Activated B cell treated with CpG ODN at 0.5 μM for 24 hours (primary cell): ENCODE results near the gene SRGAP2C. TPM values are rescaled to one million over a fixed set of nuclear protein-coding genes. Genes with fewer than 3 reads are reported as not detected.
"Not testable (repeated sequence)": the region's sequence is repeated elsewhere in the genome, so short reads cannot be mapped to it uniquely, and the experiment has no call there.

Experiments used
- ATAC-seq: fragments of 200-7000 bp; cut with Tn5 transposase; one replicate; pipeline ENCODE4 v1.10.0; 2021; ENCODE audit warnings: low read depth, mild to moderate bottlenecking, moderate library complexity
- CTCF ChIA-PET: fragments of 350-600 bp; sonication (Branson Sonifier 250); formaldehyde crosslinking; loops from one replicate; lab custom pipeline; 2021; ENCODE audit warnings: antibody characterized with exemption; lab: Charles Lee
- POLR2A ChIA-PET: fragments of 350-600 bp; sonication (Branson Sonifier 250); formaldehyde crosslinking; loops from one replicate; lab custom pipeline; 2021; ENCODE audit warnings: antibody characterized with exemption; lab: Charles Lee
- DNase-seq: peaks from one replicate; pipeline ENCODE4 v3.0.0; 2022
- H3K27ac Mint-ChIP-seq: one replicate; pipeline ENCODE4 v1.8.0; 2020; ENCODE audit warnings: mixed read lengths
- H3K27me3 Mint-ChIP-seq: one replicate; pipeline ENCODE4 v1.8.0; 2021; ENCODE audit warnings: mixed read lengths
- H3K36me3 Mint-ChIP-seq: one replicate; pipeline ENCODE4 v1.8.0; 2021; ENCODE audit warnings: low read depth, mixed read lengths
- H3K4me1 Mint-ChIP-seq: one replicate; pipeline ENCODE4 v1.8.0; 2021; ENCODE audit warnings: mixed read lengths
- H3K4me3 Mint-ChIP-seq: one replicate; pipeline ENCODE4 v1.8.0; 2020; ENCODE audit warnings: mild to moderate bottlenecking, mixed read lengths
- H3K9me3 Mint-ChIP-seq: one replicate; pipeline ENCODE4 v1.8.0; 2020; ENCODE audit warnings: mixed read lengths
- intact Hi-C: fragments of 100-400 bp; cut with micrococcal nuclease; formaldehyde crosslinking; loops from one replicate; pipeline ENCODE4 v1.15.1; 2024
- total RNA-seq: library from RNA; stranded (reverse); gene quantifications from 2 replicates; pipeline ENCODE4 v1.2.3, GENCODE V29; 2022

The SRGAP2C gene
- total RNA-seq, 1 donor from 2014 or later, result 23.8 TPM

DNA sequence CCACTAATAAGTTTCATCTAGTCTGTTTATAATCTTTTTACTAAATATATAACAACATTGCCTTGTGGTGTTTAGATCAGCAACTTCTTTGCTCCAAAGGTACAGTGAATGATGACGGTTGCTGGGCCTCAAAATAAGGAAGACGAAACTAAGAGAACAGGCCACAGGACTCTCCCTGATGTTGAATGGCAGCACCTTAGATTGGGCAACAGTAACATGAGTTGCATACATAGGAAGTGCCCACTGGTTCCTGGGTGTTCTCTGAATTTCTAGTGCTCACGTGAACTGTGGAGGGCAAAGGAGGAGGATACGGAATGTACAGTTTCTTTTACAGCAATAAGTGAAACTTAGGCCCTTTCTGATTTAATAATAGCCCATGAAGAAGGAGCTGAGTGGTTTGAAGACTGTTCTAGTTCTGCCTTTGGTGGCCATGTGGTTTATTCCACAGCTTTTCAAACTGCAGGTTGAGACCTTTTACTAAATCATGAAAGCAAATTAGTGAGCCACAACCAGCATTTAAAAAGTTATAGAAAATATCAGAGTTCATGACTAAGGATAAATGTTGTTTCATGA, 86.5 kb downstream of the SRGAP2C start:
- H3K27me3 Mint-ChIP-seq, H3K4me1 Mint-ChIP-seq, H3K4me3 Mint-ChIP-seq, H3K36me3 Mint-ChIP-seq, DNase-seq, CTCF ChIA-PET, POLR2A ChIA-PET, H3K9me3 Mint-ChIP-seq, intact Hi-C loops: not testable (repeated sequence)
- peak overlapping the region; percentile 65 for H3K27ac Mint-ChIP-seq
- peak; percentile 71 for ATAC-seq

DNA sequence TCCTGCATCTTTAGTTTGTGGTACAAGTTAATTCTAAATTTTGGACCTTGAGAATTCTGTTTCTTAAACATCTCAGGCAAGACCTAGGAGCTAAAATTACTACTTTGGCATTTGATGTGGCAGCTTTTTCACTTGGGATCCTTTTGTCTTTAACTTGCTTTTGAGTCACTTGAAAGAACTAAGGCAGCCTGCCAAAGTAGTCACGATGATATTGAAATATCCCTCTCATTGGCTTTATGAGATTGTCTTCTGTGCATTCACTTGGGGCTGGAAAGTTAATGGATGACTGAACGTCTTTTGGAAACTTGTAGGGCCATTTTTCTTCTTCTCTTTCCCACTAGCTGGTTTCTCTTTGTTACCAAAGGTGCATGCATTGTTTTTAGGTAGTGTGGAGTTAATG, 90.7 kb downstream of the SRGAP2C start:
- H3K27ac Mint-ChIP-seq, H3K4me1 Mint-ChIP-seq, H3K9me3 Mint-ChIP-seq, H3K36me3 Mint-ChIP-seq, CTCF ChIA-PET, H3K4me3 Mint-ChIP-seq, POLR2A ChIA-PET, DNase-seq, H3K27me3 Mint-ChIP-seq, intact Hi-C loops, ATAC-seq: not testable (repeated sequence)

DNA sequence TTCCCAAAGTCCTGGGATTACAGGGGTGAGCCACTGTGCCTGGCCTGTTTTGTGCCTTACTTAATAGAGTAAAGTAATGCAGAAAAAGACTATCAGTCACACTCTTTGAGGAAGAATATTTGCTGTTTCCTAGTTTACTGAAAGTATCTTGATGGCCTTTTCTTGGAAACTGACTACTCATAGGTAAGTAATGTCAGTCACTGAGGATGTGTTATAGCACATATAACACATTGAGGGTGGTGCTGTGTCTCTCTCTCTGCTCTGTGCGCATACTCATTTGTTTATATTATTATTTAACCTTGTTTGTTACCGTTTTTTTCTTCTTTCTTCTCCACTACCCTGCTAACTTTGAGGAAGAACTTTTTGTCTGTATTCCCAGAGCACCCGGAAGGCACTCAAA, 93.4 kb downstream of the SRGAP2C start:
- H3K4me3 Mint-ChIP-seq, H3K9me3 Mint-ChIP-seq, H3K27me3 Mint-ChIP-seq, intact Hi-C loops, CTCF ChIA-PET, H3K4me1 Mint-ChIP-seq, DNase-seq, H3K27ac Mint-ChIP-seq, ATAC-seq, H3K36me3 Mint-ChIP-seq, POLR2A ChIA-PET: not testable (repeated sequence)

DNA sequence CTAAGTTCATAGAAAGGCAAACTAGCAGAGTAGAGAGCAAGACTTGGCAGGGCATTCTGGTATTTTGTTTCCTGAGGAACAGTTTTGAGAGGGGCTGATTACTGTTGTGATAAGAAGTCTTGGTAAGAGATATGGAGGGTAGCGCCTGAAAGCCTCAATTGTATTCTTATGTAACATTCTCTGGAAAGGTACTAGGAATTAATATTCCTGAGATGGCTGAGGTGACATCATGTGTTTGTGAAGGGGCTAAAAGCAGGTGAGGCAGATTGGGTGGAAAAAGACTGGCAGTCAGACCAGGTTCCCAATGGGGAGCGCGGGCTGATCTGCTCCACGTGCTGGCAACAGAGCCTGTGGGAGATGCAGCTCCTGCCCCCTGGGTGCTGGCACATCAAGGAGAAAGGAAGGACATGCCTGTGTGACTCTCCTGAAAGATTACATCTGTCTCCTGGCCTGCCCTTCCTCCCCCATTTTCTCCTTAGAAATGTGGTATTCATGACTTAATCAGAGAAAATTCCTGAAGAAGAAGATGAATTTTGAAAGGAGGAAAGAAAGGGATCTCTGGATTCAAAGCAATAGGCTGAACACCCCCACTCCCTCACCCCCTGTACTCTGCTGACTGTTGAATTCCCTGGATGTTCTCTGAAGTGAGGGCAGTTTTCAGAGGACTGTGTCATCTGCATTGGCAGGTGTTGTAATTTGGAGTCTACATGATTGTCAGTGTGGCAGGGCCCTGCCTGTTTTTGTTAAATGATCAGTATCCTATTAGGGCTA, 94.2 kb downstream of the SRGAP2C start:
- H3K4me3 Mint-ChIP-seq, H3K27me3 Mint-ChIP-seq, H3K27ac Mint-ChIP-seq, H3K9me3 Mint-ChIP-seq, H3K36me3 Mint-ChIP-seq, POLR2A ChIA-PET, DNase-seq, intact Hi-C loops, H3K4me1 Mint-ChIP-seq, CTCF ChIA-PET, ATAC-seq: not testable (repeated sequence)

DNA sequence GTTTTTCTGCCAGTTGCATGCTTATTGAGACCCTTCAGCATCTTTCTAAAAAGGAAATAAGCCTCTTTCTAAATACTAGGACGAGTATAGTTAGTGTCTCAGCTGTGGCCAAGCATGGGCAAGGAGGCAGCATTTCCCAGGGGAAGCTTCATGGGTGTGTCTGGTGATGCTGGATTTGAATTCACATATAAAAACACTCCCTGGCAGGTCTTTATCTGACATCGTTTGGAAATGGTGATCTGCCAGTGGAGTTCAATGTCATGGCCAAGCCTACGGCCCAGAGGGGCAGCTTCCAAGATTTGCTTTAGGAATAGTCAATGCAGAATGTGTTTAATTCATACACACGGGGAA, 94.7 kb downstream of the SRGAP2C start:
- ATAC-seq, H3K9me3 Mint-ChIP-seq, H3K27me3 Mint-ChIP-seq, H3K36me3 Mint-ChIP-seq, H3K27ac Mint-ChIP-seq, DNase-seq, H3K4me3 Mint-ChIP-seq, CTCF ChIA-PET, intact Hi-C loops, H3K4me1 Mint-ChIP-seq, POLR2A ChIA-PET: not testable (repeated sequence)

DNA sequence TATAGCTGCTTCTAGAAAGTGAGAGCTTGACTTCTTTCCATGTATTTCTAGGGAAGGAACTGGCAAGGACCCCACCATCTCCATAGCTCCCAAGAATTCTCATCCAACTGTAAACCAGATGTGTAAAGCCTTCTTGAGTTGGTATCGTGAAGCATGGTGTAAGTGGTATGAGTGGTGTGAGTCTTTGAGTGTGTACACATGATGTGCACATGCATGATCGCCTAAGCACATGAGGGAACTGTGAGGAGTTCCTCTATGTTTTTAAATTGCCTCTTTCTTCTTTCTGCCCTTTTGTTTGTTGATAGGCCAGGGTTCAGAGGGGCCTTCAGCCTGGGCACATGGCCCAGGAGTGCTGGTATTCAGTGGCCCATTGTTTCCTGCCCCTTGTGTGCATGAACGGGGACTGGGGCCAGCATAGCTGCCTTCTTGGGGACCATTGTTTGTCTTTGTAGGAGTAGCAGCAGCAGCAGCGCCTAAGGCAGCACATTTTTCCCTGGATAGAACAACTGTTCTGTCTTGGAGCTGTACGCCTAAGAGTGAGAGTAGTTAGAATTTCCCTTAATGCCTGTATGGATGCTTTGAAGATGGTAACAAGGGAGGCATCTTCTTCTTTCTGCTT, 96.0 kb downstream of the SRGAP2C start:
- CTCF ChIA-PET, H3K4me3 Mint-ChIP-seq, intact Hi-C loops, DNase-seq, POLR2A ChIA-PET, H3K4me1 Mint-ChIP-seq, H3K27me3 Mint-ChIP-seq, H3K27ac Mint-ChIP-seq, H3K36me3 Mint-ChIP-seq, H3K9me3 Mint-ChIP-seq: not testable (repeated sequence)
- ATAC-seq, result peak; percentile 64

DNA sequence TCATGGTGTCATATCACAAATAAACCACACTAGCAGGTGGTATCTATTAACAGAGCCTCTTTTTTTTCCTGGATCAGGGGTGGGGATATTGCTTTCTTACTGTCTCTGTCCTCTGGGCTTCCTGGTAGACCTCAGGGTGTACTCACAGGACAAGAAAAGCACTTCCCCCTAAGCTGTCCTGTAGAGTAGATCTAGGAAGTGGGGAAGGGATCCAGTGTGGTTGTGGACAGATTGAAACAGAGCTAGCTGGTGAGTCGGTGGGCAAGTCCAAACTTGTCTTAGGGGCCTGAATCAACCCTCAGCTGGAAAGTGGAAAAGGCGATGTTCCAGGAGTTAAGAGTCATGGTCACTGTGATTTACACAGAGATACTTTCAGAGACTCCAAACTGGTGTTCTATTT, 96.7 kb downstream of the SRGAP2C start:
- CTCF ChIA-PET, POLR2A ChIA-PET, intact Hi-C loops, H3K36me3 Mint-ChIP-seq, DNase-seq, H3K27me3 Mint-ChIP-seq, H3K4me3 Mint-ChIP-seq, H3K27ac Mint-ChIP-seq, ATAC-seq, H3K4me1 Mint-ChIP-seq, H3K9me3 Mint-ChIP-seq: not testable (repeated sequence)

DNA sequence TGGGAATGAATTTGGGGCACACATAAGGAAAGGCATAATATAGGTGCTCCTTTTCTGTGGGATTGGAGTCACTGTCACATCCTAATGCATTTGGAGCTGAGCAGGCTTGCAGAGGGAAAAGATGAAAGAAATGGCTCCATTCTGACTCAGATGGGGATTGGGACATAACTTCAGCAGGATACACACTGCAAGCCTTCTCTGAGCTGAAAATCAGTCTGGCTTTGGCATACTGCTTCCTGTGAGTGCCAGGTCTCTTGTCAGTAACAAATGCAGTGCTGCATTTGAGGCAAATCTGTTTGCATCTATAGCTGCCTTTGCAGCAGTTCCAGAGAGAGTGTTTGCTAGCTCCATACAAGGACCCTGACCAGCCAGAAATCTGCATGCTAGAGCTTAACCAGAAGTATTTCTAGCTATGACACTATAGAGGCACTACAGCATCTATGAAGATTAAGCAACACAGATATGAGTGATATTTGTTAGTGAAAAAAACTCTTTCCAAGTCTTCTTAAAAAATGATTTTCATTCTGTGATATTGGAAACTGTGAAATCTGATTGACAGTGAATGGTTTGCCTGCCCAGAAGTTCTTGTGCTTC, 98.9 kb downstream of the SRGAP2C start:
- H3K4me1 Mint-ChIP-seq, intact Hi-C loops, H3K27me3 Mint-ChIP-seq, H3K36me3 Mint-ChIP-seq, DNase-seq, ATAC-seq, H3K27ac Mint-ChIP-seq, H3K9me3 Mint-ChIP-seq, POLR2A ChIA-PET, H3K4me3 Mint-ChIP-seq, CTCF ChIA-PET: not testable (repeated sequence)

DNA sequence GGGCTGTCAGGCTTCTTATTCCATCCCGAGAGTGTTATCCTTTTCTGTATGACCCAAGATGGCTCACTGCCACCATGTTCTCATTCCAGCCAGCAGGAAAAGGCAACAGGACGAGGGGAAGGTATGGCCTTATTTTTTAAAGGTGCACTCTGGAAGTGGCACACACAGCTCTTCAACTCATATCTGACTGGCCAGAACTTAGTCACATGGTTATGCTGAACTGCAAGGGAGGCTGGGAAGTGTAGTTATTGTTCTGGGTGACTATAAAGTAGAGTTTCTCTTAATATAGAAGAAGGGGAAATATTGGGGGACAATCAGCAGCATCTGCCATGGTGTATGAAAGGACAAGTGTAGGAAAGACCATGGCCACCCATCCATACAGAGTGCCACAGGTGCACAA, 107.8 kb downstream of the SRGAP2C start:
- H3K27me3 Mint-ChIP-seq, DNase-seq, intact Hi-C loops, H3K36me3 Mint-ChIP-seq, H3K9me3 Mint-ChIP-seq, H3K4me3 Mint-ChIP-seq, ATAC-seq, POLR2A ChIA-PET, CTCF ChIA-PET, H3K27ac Mint-ChIP-seq, H3K4me1 Mint-ChIP-seq: not testable (repeated sequence)

DNA sequence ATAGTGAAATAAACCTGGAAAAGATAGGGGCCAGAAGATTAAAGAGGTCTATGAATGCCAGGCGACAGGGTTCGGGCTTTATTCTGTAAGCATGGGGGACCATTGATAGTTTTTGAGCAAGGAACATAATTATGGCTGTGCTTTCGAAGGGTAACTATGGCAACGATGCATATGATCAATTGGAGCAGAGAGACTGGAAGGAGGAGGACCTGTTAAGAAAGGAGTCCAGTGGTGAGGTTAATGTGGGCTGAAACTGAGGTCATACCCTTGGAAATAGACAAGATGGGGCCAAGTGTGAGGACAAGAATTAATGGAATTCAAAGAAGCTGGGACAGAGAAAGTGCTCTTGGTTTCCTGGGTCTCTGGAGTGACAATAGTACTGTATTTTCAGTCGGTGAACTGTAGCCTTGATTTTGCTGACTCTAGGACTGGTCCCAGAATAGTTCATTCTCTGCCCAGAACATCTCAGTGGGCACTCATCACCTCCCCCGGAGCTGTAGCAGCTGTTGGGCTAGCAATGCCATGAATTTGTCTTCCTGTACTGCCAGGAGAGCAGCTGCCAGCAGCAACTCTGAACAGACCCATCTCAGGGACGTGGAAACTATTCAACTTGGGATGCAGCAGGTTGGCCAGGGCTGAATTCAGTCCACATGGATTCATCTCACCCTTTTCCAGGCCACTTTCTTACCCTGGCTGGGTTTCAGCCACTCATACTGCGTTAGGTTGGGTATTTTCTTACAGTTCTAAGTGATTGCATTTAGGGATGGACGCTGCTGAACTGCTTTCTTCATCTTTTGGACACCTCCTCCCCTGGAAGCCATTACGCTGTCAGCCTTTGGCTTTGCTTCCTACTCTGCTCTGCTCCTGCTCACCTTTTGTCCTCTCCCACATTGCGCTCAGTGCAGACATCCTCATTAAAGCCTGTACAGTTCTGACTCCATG, 108.8 kb downstream of the SRGAP2C start:
- H3K36me3 Mint-ChIP-seq, H3K27ac Mint-ChIP-seq, H3K4me1 Mint-ChIP-seq, CTCF ChIA-PET, POLR2A ChIA-PET, H3K9me3 Mint-ChIP-seq, DNase-seq, intact Hi-C loops, H3K27me3 Mint-ChIP-seq, H3K4me3 Mint-ChIP-seq, ATAC-seq: not testable (repeated sequence)

DNA sequence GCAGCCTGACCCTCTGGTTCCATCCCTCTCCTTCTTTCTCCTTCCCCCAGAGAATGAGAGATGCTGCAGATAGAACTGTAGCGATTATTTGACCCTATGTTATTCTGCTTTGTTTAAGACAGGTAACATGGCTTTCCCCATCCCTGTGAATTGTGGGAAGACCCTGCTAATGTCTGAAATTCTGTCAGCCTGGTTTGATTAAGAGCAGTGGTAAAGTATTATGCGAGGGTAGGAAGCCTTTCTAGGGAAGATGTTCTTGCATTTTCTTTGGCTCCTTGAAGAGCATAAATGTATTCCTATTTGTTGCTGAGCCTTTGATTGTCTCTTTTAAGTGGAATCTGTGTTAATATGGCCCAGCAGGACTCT, 109.4 kb downstream of the SRGAP2C start:
- H3K36me3 Mint-ChIP-seq, ATAC-seq, H3K27ac Mint-ChIP-seq, DNase-seq, H3K4me3 Mint-ChIP-seq, intact Hi-C loops, CTCF ChIA-PET, POLR2A ChIA-PET, H3K27me3 Mint-ChIP-seq, H3K9me3 Mint-ChIP-seq, H3K4me1 Mint-ChIP-seq: not testable (repeated sequence)
